ENCODE results near the gene TAF11. TPM values are rescaled to one million over a fixed set of nuclear protein-coding genes. Genes with fewer than 3 reads are reported as not detected.

Gene TAF11
- total and polyA plus RNA-seq, 2 of the 8 experiments (the other 6 are each of a cell fraction or from before 2014, with no cell fraction given): 38.2 to 48.6 TPM

DNA sequence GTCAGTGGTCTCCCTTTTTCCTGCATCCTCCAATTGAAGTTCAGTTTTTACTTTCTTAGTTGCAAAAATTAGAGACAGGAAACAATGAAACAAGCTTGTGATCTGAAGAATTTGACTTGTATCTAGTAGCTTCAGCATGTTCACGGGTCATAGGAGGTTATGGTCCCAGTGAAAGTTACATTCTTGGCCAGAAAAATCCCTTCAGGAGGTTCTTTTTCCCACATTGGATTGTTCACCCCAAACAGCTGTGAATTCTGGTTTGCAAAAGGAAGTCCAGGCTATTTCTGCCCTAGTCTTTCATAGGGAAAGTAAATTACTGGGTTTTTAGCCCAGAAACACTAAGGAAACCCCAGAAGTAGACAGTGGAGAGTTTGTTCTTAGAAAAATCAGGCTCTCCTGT is 9.3 kb upstream of the TAF11 start (continued):
- TF ChIP-seq, protein P1, sequence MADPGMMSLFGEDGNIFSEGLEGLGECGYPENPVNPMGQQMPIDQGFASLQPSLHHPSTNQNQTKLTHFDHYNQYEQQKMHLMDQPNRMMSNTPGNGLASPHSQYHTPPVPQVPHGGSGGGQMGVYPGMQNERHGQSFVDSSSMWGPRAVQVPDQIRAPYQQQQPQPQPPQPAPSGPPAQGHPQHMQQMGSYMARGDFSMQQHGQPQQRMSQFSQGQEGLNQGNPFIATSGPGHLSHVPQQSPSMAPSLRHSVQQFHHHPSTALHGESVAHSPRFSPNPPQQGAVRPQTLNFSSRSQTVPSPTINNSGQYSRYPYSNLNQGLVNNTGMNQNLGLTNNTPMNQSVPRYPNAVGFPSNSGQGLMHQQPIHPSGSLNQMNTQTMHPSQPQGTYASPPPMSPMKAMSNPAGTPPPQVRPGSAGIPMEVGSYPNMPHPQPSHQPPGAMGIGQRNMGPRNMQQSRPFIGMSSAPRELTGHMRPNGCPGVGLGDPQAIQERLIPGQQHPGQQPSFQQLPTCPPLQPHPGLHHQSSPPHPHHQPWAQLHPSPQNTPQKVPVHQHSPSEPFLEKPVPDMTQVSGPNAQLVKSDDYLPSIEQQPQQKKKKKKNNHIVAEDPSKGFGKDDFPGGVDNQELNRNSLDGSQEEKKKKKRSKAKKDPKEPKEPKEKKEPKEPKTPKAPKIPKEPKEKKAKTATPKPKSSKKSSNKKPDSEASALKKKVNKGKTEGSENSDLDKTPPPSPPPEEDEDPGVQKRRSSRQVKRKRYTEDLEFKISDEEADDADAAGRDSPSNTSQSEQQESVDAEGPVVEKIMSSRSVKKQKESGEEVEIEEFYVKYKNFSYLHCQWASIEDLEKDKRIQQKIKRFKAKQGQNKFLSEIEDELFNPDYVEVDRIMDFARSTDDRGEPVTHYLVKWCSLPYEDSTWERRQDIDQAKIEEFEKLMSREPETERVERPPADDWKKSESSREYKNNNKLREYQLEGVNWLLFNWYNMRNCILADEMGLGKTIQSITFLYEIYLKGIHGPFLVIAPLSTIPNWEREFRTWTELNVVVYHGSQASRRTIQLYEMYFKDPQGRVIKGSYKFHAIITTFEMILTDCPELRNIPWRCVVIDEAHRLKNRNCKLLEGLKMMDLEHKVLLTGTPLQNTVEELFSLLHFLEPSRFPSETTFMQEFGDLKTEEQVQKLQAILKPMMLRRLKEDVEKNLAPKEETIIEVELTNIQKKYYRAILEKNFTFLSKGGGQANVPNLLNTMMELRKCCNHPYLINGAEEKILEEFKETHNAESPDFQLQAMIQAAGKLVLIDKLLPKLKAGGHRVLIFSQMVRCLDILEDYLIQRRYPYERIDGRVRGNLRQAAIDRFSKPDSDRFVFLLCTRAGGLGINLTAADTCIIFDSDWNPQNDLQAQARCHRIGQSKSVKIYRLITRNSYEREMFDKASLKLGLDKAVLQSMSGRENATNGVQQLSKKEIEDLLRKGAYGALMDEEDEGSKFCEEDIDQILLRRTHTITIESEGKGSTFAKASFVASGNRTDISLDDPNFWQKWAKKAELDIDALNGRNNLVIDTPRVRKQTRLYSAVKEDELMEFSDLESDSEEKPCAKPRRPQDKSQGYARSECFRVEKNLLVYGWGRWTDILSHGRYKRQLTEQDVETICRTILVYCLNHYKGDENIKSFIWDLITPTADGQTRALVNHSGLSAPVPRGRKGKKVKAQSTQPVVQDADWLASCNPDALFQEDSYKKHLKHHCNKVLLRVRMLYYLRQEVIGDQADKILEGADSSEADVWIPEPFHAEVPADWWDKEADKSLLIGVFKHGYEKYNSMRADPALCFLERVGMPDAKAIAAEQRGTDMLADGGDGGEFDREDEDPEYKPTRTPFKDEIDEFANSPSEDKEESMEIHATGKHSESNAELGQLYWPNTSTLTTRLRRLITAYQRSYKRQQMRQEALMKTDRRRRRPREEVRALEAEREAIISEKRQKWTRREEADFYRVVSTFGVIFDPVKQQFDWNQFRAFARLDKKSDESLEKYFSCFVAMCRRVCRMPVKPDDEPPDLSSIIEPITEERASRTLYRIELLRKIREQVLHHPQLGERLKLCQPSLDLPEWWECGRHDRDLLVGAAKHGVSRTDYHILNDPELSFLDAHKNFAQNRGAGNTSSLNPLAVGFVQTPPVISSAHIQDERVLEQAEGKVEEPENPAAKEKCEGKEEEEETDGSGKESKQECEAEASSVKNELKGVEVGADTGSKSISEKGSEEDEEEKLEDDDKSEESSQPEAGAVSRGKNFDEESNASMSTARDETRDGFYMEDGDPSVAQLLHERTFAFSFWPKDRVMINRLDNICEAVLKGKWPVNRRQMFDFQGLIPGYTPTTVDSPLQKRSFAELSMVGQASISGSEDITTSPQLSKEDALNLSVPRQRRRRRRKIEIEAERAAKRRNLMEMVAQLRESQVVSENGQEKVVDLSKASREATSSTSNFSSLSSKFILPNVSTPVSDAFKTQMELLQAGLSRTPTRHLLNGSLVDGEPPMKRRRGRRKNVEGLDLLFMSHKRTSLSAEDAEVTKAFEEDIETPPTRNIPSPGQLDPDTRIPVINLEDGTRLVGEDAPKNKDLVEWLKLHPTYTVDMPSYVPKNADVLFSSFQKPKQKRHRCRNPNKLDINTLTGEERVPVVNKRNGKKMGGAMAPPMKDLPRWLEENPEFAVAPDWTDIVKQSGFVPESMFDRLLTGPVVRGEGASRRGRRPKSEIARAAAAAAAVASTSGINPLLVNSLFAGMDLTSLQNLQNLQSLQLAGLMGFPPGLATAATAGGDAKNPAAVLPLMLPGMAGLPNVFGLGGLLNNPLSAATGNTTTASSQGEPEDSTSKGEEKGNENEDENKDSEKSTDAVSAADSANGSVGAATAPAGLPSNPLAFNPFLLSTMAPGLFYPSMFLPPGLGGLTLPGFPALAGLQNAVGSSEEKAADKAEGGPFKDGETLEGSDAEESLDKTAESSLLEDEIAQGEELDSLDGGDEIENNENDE (IDR thresholded peaks at IDR 0.05; ENCODE audit: insufficient replicate concordance, low read length): no peak
- TF ChIP-seq YY1 (IDR thresholded peaks at IDR 0.05; ENCODE audit: low read depth, low read length) (no peak), RNF2 (IDR thresholded peaks at IDR 0.05; ENCODE audit: borderline replicate concordance, low read depth, low read length, missing control alignments, poor library complexity, severe bottlenecking) (no peak), CBX5 (IDR thresholded peaks at IDR 0.05; ENCODE audit: low read depth, low read length) (no peak), SP4 (IDR thresholded peaks at IDR 0.05; ENCODE audit: low read length) (no peak), EZH2 (IDR thresholded peaks at IDR 0.05; ENCODE audit: low read depth, low read length, severe bottlenecking) (no peak), RXRA (IDR thresholded peaks at IDR 0.05; ENCODE audit: insufficient read depth, low read depth, low read length) (no peak), MAFK (IDR thresholded peaks at IDR 0.05; ENCODE audit: low read depth, low read length) (no peak), SIRT6 (IDR thresholded peaks at IDR 0.05; ENCODE audit: low read length) (no peak)
